ENCODE measurements around the gene ZNF77.
"Not testable (repeated sequence)": the region's sequence is repeated elsewhere in the genome, so short reads cannot be mapped to it uniquely, and the experiment has no call there.

Gene ZNF77

DNA sequence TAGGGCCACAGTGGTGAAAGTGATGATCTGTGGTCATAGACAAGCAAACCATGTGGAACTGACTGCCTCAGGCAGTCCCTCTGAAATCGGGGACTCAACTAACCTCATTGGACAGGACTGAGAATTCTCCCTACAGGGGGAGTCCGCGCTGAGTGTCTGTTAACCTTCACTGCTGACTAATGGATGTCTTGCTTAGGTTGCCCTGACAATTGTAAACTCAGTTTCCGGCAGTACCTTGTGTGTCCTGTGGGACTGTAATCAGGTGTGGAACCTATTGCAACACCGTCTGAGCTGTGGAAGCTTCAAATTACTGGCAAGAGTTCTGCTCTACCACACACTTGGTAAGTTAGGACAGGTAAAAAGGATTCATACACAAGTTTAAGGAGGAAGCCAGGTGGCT lies 21.8 kb downstream of the ZNF77 start:
- H3K4me1 Mint-ChIP-seq, result no peaks in the 10 kb centered on the region
- no peak for DNase-seq
- TF ChIP-seq, protein P1, sequence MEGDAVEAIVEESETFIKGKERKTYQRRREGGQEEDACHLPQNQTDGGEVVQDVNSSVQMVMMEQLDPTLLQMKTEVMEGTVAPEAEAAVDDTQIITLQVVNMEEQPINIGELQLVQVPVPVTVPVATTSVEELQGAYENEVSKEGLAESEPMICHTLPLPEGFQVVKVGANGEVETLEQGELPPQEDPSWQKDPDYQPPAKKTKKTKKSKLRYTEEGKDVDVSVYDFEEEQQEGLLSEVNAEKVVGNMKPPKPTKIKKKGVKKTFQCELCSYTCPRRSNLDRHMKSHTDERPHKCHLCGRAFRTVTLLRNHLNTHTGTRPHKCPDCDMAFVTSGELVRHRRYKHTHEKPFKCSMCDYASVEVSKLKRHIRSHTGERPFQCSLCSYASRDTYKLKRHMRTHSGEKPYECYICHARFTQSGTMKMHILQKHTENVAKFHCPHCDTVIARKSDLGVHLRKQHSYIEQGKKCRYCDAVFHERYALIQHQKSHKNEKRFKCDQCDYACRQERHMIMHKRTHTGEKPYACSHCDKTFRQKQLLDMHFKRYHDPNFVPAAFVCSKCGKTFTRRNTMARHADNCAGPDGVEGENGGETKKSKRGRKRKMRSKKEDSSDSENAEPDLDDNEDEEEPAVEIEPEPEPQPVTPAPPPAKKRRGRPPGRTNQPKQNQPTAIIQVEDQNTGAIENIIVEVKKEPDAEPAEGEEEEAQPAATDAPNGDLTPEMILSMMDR (IDR thresholded peaks at IDR 0.05), result no peak
- H3K9me3 Mint-ChIP-seq, result peaks cover 38% of the 10 kb centered on the region
- peaks cover 2% of the 10 kb centered on the region for H3K27me3 Mint-ChIP-seq (ENCODE audit: low read depth, poor library complexity)
- no peak overlapping the region for H3K27ac Mint-ChIP-seq
- peaks cover 39% of the 10 kb centered on the region for H3K36me3 Mint-ChIP-seq (ENCODE audit: low read depth)
- no peak overlapping the region for H3K4me3 Mint-ChIP-seq

DNA sequence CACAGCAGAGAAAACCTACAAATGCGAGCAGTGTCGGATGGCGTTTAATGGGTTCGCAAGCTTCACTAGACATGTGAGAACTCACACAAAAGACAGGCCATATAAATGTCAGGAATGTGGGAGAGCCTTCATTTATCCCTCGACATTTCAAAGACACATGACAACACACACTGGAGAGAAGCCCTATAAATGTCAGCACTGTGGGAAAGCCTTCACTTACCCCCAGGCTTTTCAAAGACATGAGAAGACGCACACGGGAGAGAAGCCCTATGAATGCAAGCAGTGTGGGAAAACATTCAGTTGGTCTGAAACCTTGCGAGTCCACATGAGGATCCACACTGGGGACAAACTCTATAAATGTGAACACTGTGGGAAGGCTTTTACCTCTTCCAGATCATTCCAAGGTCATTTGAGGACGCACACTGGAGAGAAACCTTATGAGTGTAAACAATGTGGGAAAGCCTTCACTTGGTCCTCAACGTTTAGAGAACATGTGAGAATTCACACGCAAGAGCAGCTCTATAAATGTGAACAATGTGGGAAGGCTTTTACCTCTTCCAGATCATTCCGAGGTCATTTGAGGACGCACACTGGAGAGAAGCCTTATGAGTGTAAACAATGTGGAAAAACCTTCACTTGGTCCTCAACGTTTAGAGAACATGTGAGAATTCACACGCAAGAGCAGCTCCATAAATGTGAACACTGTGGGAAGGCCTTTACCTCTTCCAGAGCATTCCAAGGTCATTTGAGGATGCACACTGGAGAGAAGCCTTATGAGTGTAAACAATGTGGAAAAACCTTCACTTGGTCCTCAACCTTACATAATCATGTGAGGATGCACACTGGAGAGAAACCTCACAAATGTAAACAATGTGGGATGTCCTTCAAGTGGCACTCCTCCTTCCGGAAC lies 27.2 kb downstream of the ZNF77 start:
- Mint-ChIP-seq H3K4me3 (no peak overlapping the region), H3K4me1 (no peaks in the 10 kb centered on the region), H3K9me3 (peaks cover 73% of the 10 kb centered on the region), H3K27me3 (ENCODE audit: low read depth, poor library complexity) (peaks cover 5% of the 10 kb centered on the region), H3K36me3 (ENCODE audit: low read depth) (peaks cover 73% of the 10 kb centered on the region), H3K27ac (no peak overlapping the region)
- TF ChIP-seq, protein P1 (IDR thresholded peaks at IDR 0.05), result no peak
- DNase-seq, result no peak

DNA sequence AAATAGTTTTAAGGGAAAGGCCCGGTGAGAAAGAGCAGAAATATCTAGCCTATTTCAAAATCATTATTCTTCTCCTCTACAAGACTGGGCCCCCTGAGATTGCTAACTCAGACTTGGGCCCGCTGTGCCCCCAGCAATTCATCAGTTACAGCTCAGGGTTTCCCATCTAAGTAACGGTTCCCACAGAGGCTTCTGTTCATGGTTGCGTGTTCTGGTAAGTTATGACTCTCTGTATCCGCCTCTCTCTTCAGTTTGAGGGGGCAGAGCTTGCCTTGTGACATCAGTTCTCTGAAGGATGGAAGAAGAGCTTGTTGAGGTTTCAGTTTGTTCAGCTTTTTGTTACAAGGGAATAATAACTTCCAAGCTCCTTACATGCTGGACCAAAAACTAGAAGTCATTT lies 32.5 kb downstream of the ZNF77 start:
- Mint-ChIP-seq H3K9me3 (peaks cover 81% of the 10 kb centered on the region), H3K36me3 (ENCODE audit: low read depth) (peaks cover 79% of the 10 kb centered on the region)
- DNase-seq, result no peak

DNA sequence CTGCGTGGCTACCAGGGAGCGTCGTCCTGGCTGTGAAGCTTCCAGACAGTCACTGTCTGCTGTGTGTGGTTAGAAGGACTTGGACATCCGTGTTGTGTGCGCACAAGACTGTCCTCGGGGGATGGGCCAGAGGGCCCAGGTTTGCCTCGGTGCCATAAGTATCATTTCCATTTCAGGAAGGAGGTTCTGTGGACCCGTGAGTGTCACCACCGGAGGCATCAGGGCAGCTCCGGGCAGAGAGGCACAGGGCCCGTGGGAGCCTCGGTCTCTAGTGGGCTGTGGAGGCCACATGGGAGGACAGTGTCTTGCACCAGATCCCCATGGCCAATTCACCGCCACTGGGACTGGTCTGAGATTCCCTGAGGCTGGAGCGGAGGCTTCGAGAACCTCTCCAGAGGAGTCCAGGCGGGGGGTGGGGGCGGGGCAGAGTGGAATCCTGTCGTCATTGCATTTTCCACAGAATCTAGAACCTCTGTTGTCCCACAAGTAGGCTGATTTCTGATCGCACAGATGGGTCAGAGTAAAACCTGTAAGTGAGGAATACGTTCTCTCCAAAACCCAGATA lies 38.1 kb downstream of the ZNF77 start:
- no peak overlapping the region for H3K4me3 Mint-ChIP-seq
- TF ChIP-seq, protein P1 (IDR thresholded peaks at IDR 0.05), result no peak
- peaks cover 34% of the 10 kb centered on the region for H3K36me3 Mint-ChIP-seq (ENCODE audit: low read depth)
- peaks cover 4% of the 10 kb centered on the region for H3K27me3 Mint-ChIP-seq (ENCODE audit: low read depth, poor library complexity)
- DNase-seq, result no peak
- no peak overlapping the region for H3K27ac Mint-ChIP-seq
- peaks cover 34% of the 10 kb centered on the region for H3K9me3 Mint-ChIP-seq
- H3K4me1 Mint-ChIP-seq, result peaks cover 5% of the 10 kb centered on the region

More for the DNA sequence above, 32.5 kb downstream of the ZNF77 start:
- Mint-ChIP-seq H3K4me1 (no peaks in the 10 kb centered on the region), H3K27ac (no peak overlapping the region), H3K4me3 (no peak overlapping the region), H3K27me3 (ENCODE audit: low read depth, poor library complexity) (no peaks in the 10 kb centered on the region)
- TF ChIP-seq, protein P1 (IDR thresholded peaks at IDR 0.05), result no peak

DNA sequence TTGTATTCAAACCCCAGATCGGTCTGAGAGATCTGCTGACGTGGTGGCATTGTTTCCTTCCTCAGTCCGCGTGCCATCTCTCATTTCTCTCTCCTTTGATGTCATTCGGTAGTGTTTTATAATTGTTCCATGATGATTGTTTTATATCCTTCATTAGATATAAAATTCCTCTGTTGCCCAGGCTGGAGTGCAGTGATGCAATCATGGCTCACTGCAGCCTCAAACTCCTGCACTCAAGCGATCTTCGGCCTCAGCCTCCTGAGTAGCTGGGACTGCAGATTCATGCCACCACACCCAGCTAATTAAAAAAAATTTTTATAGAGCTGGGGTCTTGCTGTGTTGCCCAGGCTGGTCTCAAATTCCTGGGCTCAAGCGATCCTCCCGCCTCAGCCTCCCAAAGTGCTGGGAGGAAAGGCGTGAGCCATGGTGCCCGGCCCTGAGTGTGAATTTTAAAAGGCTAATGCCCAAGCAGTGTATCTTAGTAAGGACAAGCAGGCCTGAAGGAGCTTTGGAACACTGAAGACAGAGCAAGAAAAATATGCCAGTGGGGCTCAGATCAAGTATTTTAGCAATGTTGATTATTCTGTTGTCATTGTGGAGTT lies 38.8 kb downstream of the ZNF77 start:
- peak overlapping the region; percentile 25 for H3K27ac Mint-ChIP-seq
- peaks cover 27% of the 10 kb centered on the region for H3K9me3 Mint-ChIP-seq
- H3K4me1 Mint-ChIP-seq, result peaks cover 8% of the 10 kb centered on the region
- no peak for DNase-seq
- H3K4me3 Mint-ChIP-seq, result no peak overlapping the region
- TF ChIP-seq, protein P1 (IDR thresholded peaks at IDR 0.05), result no peak
- peaks cover 30% of the 10 kb centered on the region for H3K36me3 Mint-ChIP-seq (ENCODE audit: low read depth)
- peaks cover 6% of the 10 kb centered on the region for H3K27me3 Mint-ChIP-seq (ENCODE audit: low read depth, poor library complexity)

DNA sequence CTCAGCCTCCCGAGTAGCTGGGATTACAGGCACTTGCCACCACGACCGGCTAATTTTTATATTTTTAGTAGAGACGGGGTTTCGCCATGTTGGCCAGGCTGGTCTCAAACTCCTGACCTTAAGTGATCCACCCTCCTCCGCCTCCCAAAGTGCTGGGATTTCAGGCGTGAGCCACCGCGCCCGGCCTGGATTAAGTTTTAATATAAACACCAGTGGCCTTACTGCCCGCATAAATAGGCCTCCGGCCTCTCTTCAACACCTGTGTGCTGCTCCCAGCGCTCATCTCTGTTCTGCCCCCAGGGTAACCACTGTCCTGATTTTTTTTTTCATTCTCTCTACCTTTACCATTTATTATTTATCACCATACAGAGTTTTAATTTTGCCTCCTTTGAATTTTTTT lies 41.4 kb downstream of the ZNF77 start:
- not testable (repeated sequence) for H3K27ac Mint-ChIP-seq; DNase-seq; H3K27me3 Mint-ChIP-seq (ENCODE audit: low read depth, poor library complexity)
- H3K4me3 Mint-ChIP-seq, result peak overlapping the region; percentile 1
- H3K9me3 Mint-ChIP-seq, result peaks cover 31% of the 10 kb centered on the region
- H3K4me1 Mint-ChIP-seq, result peaks cover 13% of the 10 kb centered on the region
- H3K36me3 Mint-ChIP-seq (ENCODE audit: low read depth), result peaks cover 17% of the 10 kb centered on the region
